ENCODE measurements around the gene ADAM12.

DNA sequence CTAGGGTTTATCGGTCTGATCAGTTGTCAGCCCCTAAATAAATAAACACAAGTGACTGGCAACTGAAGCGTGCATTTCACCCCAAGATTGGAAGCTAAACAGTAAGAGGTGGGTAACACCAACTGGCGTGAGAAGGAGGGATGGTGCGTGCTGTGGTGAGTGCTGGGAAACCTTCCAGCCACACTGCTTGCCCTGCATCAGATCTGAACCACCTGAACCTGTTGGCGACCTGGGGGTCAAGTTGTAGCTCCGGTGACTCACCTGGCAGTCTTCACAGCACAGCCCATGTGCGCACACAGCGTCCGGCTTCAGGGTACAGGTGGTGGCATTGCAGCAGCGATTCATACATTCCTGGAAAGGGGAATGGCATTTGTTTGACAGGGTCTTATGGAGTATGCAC lies 321.8 kb downstream of the ADAM12 start:
- TF ChIP-seq, protein P1, sequence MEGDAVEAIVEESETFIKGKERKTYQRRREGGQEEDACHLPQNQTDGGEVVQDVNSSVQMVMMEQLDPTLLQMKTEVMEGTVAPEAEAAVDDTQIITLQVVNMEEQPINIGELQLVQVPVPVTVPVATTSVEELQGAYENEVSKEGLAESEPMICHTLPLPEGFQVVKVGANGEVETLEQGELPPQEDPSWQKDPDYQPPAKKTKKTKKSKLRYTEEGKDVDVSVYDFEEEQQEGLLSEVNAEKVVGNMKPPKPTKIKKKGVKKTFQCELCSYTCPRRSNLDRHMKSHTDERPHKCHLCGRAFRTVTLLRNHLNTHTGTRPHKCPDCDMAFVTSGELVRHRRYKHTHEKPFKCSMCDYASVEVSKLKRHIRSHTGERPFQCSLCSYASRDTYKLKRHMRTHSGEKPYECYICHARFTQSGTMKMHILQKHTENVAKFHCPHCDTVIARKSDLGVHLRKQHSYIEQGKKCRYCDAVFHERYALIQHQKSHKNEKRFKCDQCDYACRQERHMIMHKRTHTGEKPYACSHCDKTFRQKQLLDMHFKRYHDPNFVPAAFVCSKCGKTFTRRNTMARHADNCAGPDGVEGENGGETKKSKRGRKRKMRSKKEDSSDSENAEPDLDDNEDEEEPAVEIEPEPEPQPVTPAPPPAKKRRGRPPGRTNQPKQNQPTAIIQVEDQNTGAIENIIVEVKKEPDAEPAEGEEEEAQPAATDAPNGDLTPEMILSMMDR (IDR thresholded peaks at IDR 0.05): no peak
- TF ChIP-seq POLR2A (IDR thresholded peaks at IDR 0.05): no peak

All from sigmoid colon (tissue), 3 donors.